SK-N-SH treated with all-trans-retinoic acid at 6 μM for 48 hours (cell line): Measurements from ENCODE around the gene HPS3.

Experiments used
- CREB5 ChIP-seq: fragments of 250-450 bp; sonication (Bioruptor Pico); IDR thresholded peaks from 2 replicates; pipeline ENCODE4 v1.5.1; 2020; ENCODE audit warnings: low read depth, mild to moderate bottlenecking, moderate library complexity
- CSDC2 ChIP-seq: fragments of 250-450 bp; sonication (Bioruptor Pico); IDR thresholded peaks from 2 replicates; pipeline ENCODE4 v1.5.0; 2020; ENCODE audit warnings: mild to moderate bottlenecking, moderate library complexity
- ESRRG ChIP-seq: fragments of 250-450 bp; sonication (Bioruptor Pico); IDR thresholded peaks from 2 replicates; pipeline ENCODE4 v1.6.1; 2021; ENCODE audit warnings: mild to moderate bottlenecking
- GLIS3 ChIP-seq: fragments of 250-450 bp; sonication (Bioruptor Pico); IDR thresholded peaks from 2 replicates; pipeline ENCODE4 v1.5.0; 2020; ENCODE audit warnings: mild to moderate bottlenecking, moderate library complexity
- PPARA ChIP-seq: fragments of 250-450 bp; sonication (Bioruptor Pico); IDR thresholded peaks from 2 replicates; pipeline ENCODE4 v1.5.0; 2020; ENCODE audit warnings: mild to moderate bottlenecking, borderline replicate concordance
- SNAI2 ChIP-seq: fragments of 250-450 bp; sonication (Bioruptor Pico); IDR thresholded peaks from 2 replicates; pipeline ENCODE4 v1.5.0; 2020; ENCODE audit warnings: mild to moderate bottlenecking, moderate library complexity
- TCF4 ChIP-seq: fragments of 250-450 bp; sonication (Bioruptor Pico); IDR thresholded peaks from 2 replicates; pipeline ENCODE4 v1.8.0; 2021; ENCODE audit warnings: mild to moderate bottlenecking, moderate library complexity, borderline replicate concordance
- ZC3H10 ChIP-seq: fragments of 250-450 bp; sonication (Bioruptor Pico); IDR thresholded peaks from 2 replicates; pipeline ENCODE4 v1.5.1; 2021; ENCODE audit warnings: mild to moderate bottlenecking, moderate library complexity
- ZFP3 ChIP-seq: fragments of 250-450 bp; sonication (Bioruptor Pico); IDR thresholded peaks from 2 replicates; pipeline ENCODE4 v1.5.0; 2020; ENCODE audit warnings: mild to moderate bottlenecking, moderate library complexity
- ZNF70 ChIP-seq: fragments of 450-650 bp; formaldehyde crosslinking; IDR thresholded peaks from 2 replicates; pipeline ENCODE4 v1.5.0; 2020; ENCODE audit warnings: mild to moderate bottlenecking, moderate library complexity
- TF ChIP-seq, protein P1 (sequence below): fragments of 250-450 bp; sonication (Bioruptor Pico); IDR thresholded peaks from 2 replicates; pipeline ENCODE4 v1.8.0; 2020; ENCODE audit warnings: mild to moderate bottlenecking, moderate library complexity, borderline replicate concordance

GRCh38 chr3:149163066-149163465 lies 33.6 kb downstream of the HPS3 start:
- TF ChIP-seq CREB5 (CRISPR knock-in tag) (no peak), SNAI2 (CRISPR knock-in tag) (no peak), PPARA (CRISPR knock-in tag) (no peak), CSDC2 (CRISPR knock-in tag) (no peak), GLIS3 (no peak), TCF4 (CRISPR knock-in tag) (no peak), ESRRG (CRISPR knock-in tag) (no peak), ZC3H10 (no peak), ZFP3 (CRISPR knock-in tag) (no peak), ZNF70 (CRISPR knock-in tag) (no peak)
- TF ChIP-seq, protein P1, sequence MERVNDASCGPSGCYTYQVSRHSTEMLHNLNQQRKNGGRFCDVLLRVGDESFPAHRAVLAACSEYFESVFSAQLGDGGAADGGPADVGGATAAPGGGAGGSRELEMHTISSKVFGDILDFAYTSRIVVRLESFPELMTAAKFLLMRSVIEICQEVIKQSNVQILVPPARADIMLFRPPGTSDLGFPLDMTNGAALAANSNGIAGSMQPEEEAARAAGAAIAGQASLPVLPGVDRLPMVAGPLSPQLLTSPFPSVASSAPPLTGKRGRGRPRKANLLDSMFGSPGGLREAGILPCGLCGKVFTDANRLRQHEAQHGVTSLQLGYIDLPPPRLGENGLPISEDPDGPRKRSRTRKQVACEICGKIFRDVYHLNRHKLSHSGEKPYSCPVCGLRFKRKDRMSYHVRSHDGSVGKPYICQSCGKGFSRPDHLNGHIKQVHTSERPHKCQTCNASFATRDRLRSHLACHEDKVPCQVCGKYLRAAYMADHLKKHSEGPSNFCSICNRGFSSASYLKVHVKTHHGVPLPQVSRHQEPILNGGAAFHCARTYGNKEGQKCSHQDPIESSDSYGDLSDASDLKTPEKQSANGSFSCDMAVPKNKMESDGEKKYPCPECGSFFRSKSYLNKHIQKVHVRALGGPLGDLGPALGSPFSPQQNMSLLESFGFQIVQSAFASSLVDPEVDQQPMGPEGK (CRISPR knock-in tag): no peak
